HG03159 (cell line): ENCODE measurements around the gene PCNX4.
A peak's percentile ranks its signal among the peaks of the same experiment; 100 is the strongest.
"Not testable (repeated sequence)": the region's sequence is repeated elsewhere in the genome, so short reads cannot be mapped to it uniquely, and the experiment has no call there.

Source experiments
- ATAC-seq: cut with Tn5 transposase; IDR thresholded peaks from one replicate; pipeline ENCODE4 v1.9.1; 2021; ENCODE audit warnings: mild to moderate bottlenecking, moderate library complexity; ENCODE audit not compliant: unreplicated experiment

PCNX4 gene

DNA sequence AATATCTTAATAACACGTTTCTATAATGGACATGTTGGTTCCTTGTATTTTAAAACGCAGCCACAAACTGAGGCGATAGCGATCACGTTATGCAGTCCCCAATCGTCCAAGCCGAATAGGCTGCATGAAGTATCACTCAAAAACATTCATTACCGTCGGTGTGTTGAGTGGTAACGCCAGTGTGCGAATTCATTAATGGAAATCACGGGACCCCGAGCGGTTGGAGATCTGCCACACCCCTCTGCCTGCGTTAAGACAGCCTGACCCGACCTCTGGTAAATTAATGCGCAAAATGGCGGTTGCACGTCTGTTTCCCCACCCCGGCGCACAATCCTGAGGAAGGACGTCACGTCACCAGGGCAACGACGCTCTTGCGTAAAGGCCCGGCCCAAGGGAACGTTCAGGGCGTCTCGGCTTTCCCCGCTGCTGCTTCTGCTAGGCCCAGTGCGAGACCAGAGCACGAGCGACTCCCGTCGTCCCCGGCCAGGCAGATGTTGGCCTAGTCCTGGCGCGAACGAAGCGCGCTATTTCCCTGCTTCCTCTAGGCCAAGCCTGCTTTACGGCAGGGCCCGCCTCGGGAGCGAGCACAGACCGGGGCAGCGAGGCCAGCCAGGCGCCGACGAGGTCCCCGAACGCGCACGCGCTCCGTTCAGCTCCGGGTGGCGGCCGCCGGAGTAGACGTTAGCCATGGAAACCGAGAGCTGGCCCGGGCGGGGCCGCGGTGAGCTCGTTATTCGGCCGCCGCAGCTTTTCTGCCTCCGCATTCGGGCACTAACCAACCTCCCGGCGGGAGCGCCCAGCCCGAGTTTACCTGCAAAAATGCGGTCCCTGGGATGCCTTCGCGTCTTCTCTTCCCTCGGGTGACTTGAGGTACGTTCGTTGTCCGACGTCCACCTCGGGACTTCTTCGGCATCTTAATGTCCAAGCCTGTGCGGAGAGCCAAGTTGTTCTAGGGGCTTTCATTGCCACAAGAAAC lies at the start of gene PCNX4:
PCNX4 (plus strand) TSS at position 374 of the 976 bp plus-strand sequence. CDS start 15,716 bp downstream, outside the sequence.
- ATAC-seq: peak; percentile 97

DNA sequence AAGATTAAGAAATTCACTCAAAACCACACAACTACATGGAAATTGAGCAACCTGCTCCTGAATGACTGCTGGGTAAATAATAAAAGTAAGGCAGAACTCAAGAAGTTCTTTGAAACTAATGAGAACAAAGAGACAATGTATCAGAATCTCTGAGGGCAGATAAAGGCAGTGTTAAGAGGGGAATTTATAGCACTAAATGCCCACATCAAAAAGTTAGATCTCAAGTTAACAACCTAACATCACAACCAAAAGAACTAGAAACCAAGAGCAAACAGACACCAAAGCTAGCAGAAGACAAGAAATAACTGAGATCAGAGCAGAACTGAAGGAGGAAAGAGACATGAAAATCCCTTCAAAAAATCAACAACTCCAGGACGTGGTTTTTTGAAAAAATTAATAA lies 43.7 kb upstream of the PCNX4 start:
- ATAC-seq: not testable (repeated sequence)

DNA sequence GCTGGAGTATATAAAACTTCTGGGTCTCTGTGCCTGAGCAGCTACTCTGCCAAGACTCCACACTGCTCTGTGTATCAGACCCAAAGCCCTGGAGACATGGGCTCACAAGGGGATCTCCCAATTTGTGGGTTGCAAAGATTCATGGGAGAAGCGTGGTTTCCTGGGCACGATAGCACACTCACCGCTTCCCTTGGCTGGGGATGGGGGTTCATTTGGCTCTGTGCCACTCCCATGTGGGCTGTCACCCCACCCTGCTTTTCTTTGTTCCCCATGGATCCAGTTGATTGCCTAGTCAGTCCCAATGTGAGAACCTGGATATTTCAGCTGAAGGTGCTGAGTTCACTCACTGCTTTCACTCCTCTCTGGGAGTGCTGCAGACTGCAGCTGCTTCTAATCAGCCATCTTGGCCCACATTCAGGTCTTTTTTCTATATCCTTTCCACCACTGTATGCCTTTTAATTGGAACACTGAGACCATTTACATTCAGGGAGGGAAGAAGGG lies 40.0 kb upstream of the PCNX4 start:
- no peak for ATAC-seq

GRCh38 chr14:60058087-60058486 lies 33.6 kb upstream of the PCNX4 start:
- ATAC-seq: no peak

DNA sequence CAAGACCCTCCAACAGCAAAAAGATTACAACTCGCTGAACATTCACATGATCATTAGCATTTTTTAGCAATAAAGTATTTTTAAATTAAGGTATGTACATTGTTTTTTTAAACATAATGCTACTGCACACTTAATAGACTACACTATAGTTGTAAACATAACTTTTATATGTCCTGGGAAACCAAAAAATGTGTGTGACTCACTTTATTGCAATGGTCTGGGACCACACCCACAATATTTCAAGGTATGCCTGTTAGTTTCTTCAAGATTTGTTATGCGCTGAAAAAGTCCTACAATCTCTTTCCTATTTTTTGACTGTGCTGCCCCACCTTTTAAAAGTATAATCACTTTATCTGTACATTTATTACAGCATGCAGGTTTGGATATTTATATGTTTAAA lies 30.4 kb upstream of the PCNX4 start:
- no peak for ATAC-seq

DNA sequence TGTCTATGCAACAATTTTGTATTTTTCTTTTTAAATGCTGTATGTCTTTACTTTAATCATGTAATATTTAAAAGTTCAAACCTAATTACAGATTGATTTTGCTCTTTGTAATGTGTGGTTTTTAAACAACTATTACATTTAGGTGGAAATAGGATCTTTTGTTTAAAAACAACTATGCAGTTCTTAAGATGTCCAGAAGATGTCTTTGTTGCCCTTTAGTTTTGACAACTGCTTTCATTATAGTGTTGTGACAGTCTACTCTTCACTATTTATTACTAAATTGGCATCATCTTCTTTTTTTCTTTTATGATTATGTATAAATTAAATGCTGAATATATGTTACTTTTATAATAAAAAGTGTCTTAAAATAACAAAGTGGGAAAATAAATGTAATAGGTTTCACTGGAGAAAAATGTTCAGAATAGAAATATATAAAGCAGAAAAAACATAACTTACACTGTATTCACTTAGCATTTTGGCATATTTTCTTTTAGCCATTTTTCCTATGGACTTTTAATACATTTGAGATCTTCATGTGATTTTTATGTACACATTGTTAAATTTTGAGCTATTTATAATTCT lies 27.1 kb upstream of the PCNX4 start:
- peak; percentile 64 for ATAC-seq

- no peak for ATAC-seq
Measured at GRCh38 chr14:60067882-60068281, 23.8 kb upstream of the PCNX4 start.

GRCh38 chr14:60079723-60080122 lies 12.0 kb upstream of the PCNX4 start:
- ATAC-seq: no peak

DNA sequence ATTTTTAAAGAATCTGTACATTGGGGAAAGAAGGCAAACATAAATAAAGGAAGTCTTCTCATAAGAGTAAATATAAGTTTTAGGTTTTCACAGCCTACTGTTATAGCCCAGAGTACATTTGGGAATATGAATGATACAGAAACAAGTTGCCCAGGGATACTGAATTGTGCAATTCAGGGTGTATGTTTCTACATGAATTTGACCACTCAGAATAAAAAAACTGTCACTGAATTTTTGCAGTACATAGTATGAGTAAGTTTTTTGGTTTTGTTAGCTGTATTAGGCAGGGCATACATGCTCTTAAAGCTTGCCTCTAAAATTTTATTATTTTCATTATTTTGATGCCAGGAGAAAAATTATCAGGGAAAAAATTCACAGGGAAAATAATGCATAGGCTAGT lies 6.6 kb upstream of the PCNX4 start:
- no peak for ATAC-seq

DNA sequence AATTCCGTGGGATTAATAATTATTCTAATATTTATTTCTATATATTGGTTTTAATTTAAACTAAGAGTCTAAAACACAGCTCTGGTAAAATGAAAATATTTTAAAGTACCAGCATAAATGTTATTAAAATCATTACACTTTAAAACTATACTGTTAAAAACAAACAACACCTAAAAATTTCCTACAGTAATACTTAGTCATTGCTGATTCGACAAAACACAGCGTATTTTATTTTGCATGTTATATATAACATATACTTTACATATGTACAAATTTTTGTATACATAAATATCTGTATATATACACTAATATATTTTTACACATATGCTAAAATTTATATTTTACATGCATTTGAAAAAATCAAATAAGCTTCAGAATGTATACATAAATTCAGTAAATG lies 6.0 kb upstream of the PCNX4 start:
- no peak for ATAC-seq

DNA sequence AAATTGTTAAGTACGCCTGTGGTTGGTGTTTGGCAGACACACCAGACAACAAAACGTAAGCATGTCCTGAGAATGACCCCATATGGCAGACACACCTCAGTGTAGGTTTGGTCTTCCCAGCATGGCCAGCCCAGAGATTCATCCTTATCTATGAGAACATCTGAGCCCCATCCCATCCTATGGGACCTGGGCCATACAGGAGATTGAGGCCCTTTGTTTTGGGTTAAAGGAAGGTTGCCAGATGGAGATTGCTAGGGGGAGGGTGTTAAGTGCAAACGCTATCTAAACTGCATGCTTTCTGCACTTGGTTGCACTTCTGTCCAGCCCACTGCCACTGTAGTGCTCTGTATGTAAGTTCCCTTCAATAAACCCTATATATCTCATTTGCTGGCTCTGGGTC lies 4.1 kb upstream of the PCNX4 start:
- no peak for ATAC-seq

GRCh38 chr14:60089221-60089620 lies 2.5 kb upstream of the PCNX4 start:
- ATAC-seq: no peak

- ATAC-seq: no peak
Measured at GRCh38 chr14:60090864-60091519, 731 bp upstream of the PCNX4 start.

DNA sequence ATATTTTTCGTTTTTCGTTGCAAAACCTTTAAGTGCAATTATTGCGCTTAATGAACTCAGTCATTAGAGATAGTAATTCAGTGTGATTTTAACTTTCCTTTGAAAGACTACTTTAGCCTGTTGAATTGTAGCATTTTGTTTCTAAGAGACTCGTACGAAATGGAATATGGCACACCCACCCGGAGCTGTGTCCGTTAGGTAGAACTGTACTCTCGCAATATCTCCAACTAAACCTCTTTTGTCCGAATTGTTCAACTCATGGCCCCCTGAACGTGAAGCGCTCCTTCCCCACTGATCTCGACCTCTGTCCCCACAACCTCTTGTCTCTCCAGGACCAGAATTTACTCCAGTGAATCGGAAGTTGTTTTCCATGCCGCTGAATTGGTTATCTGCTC lies 800 bp downstream of the PCNX4 start:
- no peak for ATAC-seq

DNA sequence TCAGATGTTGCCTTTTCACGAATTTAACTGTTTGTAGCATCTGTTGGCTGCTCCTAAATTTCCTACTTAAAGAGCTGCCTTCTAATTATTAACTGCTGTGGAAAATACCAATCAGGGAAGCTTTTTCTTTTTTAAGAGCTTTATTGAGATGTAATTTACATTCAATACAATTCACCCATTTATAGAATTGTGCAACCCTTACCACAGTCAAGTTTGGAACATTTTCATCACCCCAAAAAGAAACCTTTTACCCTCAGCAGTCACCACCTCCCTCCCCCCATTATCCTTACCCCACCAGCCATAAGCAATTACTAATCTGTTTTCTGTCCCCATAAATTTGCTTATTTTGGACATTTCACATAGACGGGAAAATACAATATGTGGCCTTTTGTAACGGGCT lies 1.4 kb downstream of the PCNX4 start:
- ATAC-seq: no peak

DNA sequence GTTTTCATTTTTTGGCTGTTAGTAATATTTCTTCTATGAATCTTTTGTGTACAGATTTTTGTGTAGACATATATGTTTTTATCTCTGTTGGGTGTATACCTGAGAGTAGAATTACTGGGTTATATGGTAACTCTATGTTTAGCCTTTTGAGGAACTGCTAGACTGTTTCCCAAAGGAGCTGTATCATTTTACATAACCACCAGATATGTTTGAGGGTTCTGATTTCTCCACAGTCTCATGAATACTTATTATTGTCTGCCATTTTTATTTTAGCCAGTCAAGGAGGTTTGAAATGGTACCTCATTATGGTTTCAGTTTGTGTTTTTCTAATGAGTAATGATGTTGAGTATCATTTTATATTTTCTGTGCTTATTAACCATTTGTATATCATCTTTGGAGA lies 1.9 kb downstream of the PCNX4 start:
- no peak for ATAC-seq

- ATAC-seq: no peak
Measured at GRCh38 chr14:60094306-60094897, 2.7 kb downstream of the PCNX4 start.

DNA sequence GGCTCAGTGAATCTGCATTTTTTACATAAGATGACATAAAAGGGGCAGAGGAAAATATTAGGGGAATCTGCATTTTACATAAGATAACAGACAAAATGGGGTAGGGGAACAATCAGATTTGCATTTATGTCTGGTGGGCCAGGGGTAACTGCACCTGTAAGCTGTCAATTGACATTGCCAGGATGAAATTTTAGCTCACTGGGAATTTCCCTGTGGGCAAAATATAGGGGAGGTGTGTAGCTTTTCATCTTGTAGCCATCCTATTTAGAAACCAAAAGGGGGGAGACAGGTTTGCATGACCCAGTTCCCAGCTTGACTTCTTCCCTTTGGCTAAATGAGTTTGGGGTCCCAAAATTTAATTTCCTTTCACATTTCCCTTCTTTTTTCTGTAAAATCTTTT lies 3.5 kb downstream of the PCNX4 start:
- no peak for ATAC-seq

DNA sequence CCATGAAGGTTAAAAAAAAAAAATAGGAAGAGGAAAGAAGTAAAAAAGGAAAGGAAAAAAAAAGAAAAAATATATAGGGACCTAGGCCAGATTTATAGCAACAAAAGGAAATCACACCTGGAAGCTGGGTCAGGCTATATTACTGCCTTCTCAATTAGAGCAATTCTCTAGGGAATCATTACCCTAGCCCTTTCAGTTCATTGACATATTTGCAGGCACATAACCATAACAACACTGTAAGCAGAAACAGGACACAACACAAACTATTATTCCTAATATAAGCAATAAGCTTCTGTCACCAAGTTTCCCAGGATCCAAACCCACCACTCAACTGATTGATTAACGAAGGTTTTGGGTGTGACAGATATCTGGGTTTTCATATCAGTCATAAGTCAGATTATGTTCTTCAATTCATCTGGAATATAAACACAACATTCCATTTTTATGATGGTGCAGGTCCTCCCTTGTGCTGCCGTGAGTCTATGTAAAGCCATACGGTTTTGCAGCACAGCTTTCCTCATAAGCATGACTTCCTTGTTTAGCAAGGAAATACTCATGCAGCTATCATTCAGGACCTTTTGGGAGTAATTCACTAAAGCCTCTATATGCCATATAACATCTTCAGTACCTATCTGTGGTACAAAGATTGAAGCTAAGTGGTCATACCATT lies 4.2 kb downstream of the PCNX4 start:
- ATAC-seq: no peak

DNA sequence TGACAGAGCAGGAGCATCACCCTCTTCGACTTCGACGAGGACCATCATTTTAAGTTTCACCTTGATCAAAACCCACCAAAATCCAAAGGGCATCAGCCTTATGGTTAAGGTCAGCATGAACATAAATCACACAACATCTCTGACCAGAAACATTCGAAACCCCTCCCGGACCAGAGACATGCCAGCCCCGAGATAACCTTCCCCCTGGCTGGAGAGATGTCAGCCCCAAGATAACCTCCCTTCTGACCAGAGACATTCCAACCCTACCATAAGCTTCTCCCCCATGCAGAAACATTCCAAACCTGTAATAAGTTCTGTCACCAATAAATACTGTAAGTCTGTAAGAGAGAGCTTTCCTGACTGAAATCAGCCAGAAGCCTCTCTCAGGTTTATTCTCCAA lies 6.3 kb downstream of the PCNX4 start:
- ATAC-seq: no peak

- ATAC-seq: not testable (repeated sequence)
Measured at GRCh38 chr14:60099855-60100254, 8.1 kb downstream of the PCNX4 start.
